HAP-1 (cell line): ENCODE measurements around the gene GMPR.
"Not testable (repeated sequence)": the region's sequence is repeated elsewhere in the genome, so short reads cannot be mapped to it uniquely, and the experiment has no call there.

Experiments
- DNase-seq, 2 experiments: peaks; one replicate each; pipeline ENCODE4 v3.0.0-alpha.2; 2016 to 2020; ENCODE audit warnings: low spot score in 2 of 2
- H3K27me3 ChIP-seq: fragments of 250-450 bp; sonication (Bioruptor Pico); 2 replicates; pipeline ENCODE4 v1.5.1; 2020; ENCODE audit warnings: low read depth, mild to moderate bottlenecking, moderate library complexity
- H3K36me3 ChIP-seq: fragments of 250-450 bp; sonication (Bioruptor Pico); replicated peaks from 2 replicates; pipeline ENCODE4 v1.5.1; 2020; ENCODE audit warnings: mild to moderate bottlenecking
- H3K4me1 ChIP-seq: fragments of 250-450 bp; sonication (Bioruptor Pico); 2 replicates; pipeline ENCODE4 v1.5.1; 2020; ENCODE audit warnings: mild to moderate bottlenecking
- H3K4me3 ChIP-seq: fragments of 250-450 bp; sonication (Bioruptor Pico); 2 replicates; pipeline ENCODE4 v1.5.1; 2020; ENCODE audit warnings: mild to moderate bottlenecking, moderate library complexity
- H3K9me3 ChIP-seq: fragments of 250-450 bp; sonication (Bioruptor Pico); 2 replicates; pipeline ENCODE4 v1.5.1; 2020; ENCODE audit warnings: mild to moderate bottlenecking, moderate library complexity
- in situ Hi-C: fragments of 300-500 bp; cut with MboI; formaldehyde crosslinking; loops from 3 replicates; pipeline ENCODE4 v1.14.3; 2020; ENCODE audit warnings: low sequenced_read_pairs, inconsistent platforms, mixed read lengths

Gene GMPR

DNA sequence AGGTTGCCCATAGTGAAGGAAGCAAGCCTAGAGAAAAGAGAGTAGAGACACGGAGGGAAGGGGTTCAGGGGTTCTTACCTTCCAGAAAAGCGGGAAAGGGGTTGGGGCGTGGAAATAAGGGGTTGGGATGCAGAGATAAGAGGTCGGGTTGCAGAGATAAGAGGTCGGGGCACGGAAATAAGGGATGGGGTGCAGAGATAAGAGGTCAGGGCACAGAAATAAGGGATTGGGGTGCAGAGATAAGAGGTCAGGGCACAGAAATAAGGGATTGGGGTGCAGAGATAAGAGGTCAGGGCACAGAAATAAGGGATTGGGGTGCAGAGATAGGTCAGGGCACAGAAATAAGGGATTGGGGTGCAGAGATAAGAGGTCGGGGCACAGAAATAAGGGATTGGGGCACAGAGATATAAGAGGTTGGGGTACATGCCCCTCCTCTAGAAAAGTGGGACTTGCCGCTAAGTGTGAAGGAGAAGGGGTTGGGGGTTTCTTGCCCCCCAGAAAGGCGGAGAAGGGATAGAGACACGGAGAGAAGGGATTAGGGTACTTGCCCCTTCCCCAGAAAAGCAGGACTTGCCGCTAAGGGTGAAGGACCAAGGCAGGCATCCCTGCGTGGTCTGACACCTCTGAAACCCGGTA lies 25.2 kb downstream of the GMPR start:
- in situ Hi-C loops, DNase-seq, H3K4me3 ChIP-seq, H3K9me3 ChIP-seq, H3K4me1 ChIP-seq, H3K36me3 ChIP-seq, H3K27me3 ChIP-seq: not testable (repeated sequence)

DNA sequence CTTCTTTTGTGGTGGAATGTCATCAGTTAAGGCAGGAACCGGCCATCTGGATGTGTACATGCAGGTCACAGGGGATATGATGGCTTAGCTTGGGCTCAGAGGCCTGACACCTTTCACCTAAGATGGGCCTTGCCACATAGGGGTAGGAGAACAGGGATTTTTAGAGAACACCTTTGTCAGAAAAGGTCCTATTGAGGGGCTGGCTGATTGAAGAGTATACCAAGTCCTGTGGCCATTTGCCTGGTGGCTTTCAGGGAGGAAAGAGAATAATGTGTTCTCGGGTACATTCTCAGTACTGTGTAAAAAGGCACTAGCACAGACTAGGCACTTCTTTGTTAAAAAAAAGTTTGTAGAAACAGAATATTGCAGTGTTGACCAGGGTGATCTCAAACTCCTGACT lies 26.4 kb downstream of the GMPR start:
- Histone ChIP-seq H3K4me3 (no peak overlapping the region), H3K4me1 (no peaks in the 10 kb centered on the region), H3K27me3 (no peaks in the 10 kb centered on the region), H3K36me3 (no peaks in the 10 kb centered on the region), H3K9me3 (no peaks in the 10 kb centered on the region)
- DNase-seq, result no peak
- in situ Hi-C loops, result no loop called here

DNA sequence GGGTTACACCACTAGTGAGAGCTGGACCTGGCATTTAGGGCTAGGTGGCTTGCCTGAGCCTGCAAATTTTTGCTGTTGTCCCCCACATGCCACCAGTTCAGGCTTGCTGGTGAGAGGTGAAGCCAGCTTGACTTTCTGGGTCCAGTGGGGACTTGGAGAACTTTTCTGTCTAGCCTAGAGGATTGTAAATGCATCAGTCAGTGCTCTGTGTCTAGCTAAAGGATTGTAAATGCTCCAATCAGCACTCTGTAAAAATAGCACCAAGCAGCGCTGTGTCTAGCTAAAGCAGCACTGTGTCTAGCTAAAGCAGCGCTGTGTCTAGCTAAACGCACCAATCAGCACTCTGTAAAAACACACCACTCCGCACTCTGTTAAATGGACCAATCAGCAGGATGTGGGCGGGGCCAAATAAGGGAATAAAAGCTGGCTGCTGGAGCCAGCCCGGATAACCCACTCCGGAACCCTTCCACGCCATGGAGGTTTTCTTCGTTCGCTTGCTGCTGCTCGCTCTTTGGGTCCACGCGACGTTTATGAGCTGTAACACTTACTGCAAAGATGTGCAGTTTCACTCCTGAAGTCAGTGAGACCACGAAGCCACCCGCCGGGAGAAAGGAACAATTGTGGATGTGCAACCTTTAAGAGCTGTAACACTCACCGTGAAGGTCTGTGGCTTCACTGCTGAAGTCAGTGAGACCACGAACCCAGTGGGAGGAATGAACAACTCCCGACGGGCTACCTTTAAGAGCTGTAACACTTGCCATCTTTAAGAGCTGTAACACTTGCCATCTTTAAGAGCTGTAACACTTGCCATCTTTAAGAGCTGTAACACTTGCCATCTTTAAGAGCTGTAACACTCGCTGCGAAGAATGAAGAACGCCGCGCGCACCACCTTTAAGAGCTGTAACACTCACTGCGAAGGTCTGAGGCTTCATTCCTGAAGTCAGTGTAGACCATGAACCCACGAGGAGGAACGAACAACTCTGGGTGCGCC lies 27.3 kb downstream of the GMPR start:
- no peak overlapping the region for H3K4me3 ChIP-seq
- H3K9me3 ChIP-seq, result no peaks in the 10 kb centered on the region
- H3K4me1 ChIP-seq, result no peaks in the 10 kb centered on the region
- no peaks in the 10 kb centered on the region for H3K27me3 ChIP-seq
- no peaks in the 10 kb centered on the region for H3K36me3 ChIP-seq
- DNase-seq, result no peak
- in situ Hi-C loops, result no loop called here

DNA sequence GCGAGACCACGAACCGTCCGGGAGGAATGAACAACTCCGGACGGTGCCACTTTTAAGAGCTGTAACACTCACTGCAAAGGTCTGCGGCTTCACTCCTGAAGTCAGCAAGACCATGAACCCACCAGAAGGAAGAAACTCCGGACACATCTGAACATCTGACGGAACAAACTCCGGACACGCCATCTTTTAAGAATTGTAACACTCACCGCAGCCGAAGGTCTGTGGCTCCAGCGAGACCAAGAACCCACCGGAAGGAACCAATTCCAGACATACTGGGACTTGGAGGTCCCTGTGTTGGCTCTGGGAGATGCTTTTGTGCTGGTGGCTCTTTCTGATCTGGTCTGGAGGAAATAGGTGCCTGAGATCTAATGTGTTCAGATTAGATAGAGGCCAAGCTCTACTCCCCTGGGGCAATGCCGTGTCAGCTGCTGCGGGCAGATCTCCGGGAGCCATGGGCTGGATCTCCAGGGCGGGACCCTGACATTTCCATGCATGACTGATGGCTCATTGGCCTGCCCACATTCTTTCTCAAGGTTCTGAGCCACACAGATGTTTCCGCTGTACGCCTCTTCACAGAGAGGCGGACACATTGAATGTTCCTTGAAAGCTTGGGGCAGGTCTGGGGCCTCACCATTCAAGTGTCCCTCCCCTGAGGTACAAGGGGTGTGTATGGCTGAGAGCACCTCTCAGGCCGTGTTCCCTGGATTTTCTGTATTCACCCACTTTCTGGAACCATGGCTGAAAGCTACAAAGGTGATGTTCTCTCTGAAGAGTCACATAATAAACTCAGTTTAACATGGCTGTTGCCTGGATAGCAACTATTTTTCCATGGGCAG lies 29.3 kb downstream of the GMPR start:
- Histone ChIP-seq H3K9me3 (no peaks in the 10 kb centered on the region), H3K4me3 (no peak overlapping the region), H3K36me3 (no peaks in the 10 kb centered on the region), H3K27me3 (no peaks in the 10 kb centered on the region), H3K4me1 (no peaks in the 10 kb centered on the region; the same call in 1 of the 2 replicates)
- in situ Hi-C loops, result no loop called here
- DNase-seq, result no peak

DNA sequence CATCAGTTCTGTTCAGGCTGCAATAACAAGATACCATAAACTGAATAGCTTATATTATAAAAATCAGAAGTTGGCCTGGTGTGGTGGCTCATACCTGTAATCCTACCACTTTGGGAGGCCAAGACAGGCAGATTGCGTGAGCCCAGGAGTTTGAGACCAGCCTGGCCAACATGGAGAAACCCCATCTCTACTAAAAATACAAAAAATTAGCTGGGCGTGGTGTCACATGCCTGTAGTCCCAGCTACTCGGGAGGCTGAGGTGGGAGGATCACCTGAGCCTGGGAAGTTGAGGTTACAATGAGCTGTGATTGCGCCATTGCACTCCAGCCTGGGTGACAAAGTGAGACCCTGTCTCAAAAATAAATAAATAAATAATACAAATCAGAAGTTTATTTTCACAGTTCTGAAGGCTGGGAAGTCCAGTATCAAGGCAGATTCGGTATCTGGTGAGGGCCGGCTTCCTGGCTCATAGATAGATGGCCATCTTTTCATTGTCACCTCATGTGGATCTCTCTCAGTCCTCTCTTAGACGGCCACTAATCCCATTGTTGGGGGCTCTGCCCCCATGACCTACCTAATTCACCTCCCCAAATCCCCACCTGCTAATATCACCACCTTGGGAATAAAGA lies 31.2 kb downstream of the GMPR start:
- H3K4me1 ChIP-seq, H3K27me3 ChIP-seq, DNase-seq, H3K9me3 ChIP-seq, H3K36me3 ChIP-seq, H3K4me3 ChIP-seq, in situ Hi-C loops: not testable (repeated sequence)

DNA sequence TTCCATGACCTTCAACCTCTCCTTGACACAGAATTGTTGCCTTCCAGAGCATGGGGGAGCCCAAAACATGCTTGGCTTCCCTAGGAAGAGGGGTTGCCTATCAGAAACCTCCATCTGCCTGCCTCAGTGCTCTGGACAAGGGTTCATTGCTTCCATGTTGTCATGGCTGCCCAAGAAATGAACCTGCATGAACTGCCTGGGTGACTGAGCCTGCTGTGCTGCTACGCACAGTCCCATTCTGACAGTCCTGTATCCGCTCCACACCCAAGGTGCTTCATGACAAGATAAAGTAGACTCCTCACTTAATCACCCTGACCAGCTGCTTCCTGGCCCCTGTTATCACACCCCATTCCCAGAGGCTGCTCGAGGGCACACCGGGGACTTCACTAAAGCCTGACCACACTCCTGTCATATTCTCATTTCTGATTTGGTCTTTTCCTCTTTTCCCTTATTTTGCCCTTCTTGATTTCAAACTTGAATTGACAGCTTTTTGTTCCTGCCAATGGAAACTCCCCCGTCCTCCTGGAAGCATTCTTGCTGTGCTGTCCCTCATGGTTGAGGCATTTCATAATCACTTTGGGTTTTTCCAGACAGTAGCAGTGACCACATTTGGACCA lies 31.9 kb downstream of the GMPR start:
- no peak for DNase-seq
- no peaks in the 10 kb centered on the region for H3K27me3 ChIP-seq
- no peak overlapping the region for H3K4me3 ChIP-seq
- peaks cover 6% of the 10 kb centered on the region for H3K4me1 ChIP-seq
- H3K9me3 ChIP-seq, result no peaks in the 10 kb centered on the region
- in situ Hi-C loops, result no loop called here
- H3K36me3 ChIP-seq, result no peaks in the 10 kb centered on the region

DNA sequence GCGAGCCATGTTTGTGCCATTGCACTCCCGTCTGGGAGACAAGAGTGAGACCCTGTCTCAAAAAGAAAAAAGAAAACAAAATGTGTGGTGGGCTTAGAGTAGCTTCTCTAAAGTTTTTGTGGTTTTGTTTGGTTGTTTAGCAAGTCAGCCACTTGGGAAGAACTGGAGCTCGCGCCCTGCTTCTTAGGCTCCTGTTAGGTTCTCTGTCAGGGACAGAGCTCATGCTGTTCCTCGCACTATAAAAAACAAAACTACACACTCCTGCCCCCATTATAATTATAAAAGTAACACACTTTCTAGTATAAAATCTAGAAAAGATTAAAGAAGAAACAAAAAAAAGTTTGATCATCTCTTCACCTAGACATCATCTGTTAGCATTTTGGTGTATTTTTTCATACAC lies 33.0 kb downstream of the GMPR start:
- no peak for DNase-seq
- no peaks in the 10 kb centered on the region for H3K9me3 ChIP-seq
- in situ Hi-C loops, result no loop called here
- peaks cover 6% of the 10 kb centered on the region for H3K4me1 ChIP-seq
- no peaks in the 10 kb centered on the region for H3K36me3 ChIP-seq
- no peaks in the 10 kb centered on the region for H3K27me3 ChIP-seq
- no peak overlapping the region for H3K4me3 ChIP-seq

- Histone ChIP-seq H3K9me3 (no peaks in the 10 kb centered on the region), H3K27me3 (no peaks in the 10 kb centered on the region), H3K4me1 (peaks cover 12% of the 10 kb centered on the region), H3K4me3 (no peak overlapping the region), H3K36me3 (no peaks in the 10 kb centered on the region)
- in situ Hi-C loops, result no loop called here
- no peak for DNase-seq
Observed at GRCh38 chr6:16272201-16272600, 33.8 kb downstream of the GMPR start.

DNA sequence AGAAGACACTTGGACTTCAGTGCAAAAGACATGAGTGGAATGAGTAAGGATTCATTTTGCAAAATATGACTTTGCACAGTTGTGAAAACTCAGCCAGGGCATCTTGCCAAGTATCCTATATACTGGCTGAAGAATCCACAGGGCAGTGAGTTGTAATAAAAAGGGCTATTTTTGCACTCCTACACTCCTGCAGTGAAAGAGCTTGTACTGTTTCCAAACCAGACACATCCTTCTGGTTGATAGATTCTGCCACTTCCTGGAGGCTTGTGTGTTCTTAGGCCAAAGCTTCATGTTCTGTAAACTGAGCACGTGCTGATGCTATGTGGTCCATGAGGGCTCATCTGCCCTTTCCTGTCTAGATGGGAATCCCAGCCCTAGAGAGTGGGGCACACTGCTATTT lies 34.9 kb downstream of the GMPR start:
- in situ Hi-C loops, result no loop called here
- H3K9me3 ChIP-seq, result no peaks in the 10 kb centered on the region
- peaks cover 21% of the 10 kb centered on the region for H3K4me1 ChIP-seq
- no peaks in the 10 kb centered on the region for H3K36me3 ChIP-seq
- DNase-seq, result peak in 1 of 2 experiments; percentile 29
- H3K27me3 ChIP-seq, result no peaks in the 10 kb centered on the region
- no peak overlapping the region for H3K4me3 ChIP-seq

GRCh38 chr6:16274483-16274882 lies 36.1 kb downstream of the GMPR start:
- DNase-seq, result no peak
- Histone ChIP-seq H3K9me3 (no peaks in the 10 kb centered on the region), H3K36me3 (no peaks in the 10 kb centered on the region), H3K4me1 (peaks cover 21% of the 10 kb centered on the region), H3K27me3 (no peaks in the 10 kb centered on the region), H3K4me3 (no peak overlapping the region)
- in situ Hi-C loops, result no loop called here

- no peaks in the 10 kb centered on the region for H3K27me3 ChIP-seq
- in situ Hi-C loops, result no loop called here
- no peak for DNase-seq
- no peaks in the 10 kb centered on the region for H3K36me3 ChIP-seq
- no peaks in the 10 kb centered on the region for H3K9me3 ChIP-seq
- H3K4me1 ChIP-seq, result peaks cover 21% of the 10 kb centered on the region
- no peak overlapping the region for H3K4me3 ChIP-seq
Observed at GRCh38 chr6:16274885-16275589, 36.6 kb downstream of the GMPR start.

DNA sequence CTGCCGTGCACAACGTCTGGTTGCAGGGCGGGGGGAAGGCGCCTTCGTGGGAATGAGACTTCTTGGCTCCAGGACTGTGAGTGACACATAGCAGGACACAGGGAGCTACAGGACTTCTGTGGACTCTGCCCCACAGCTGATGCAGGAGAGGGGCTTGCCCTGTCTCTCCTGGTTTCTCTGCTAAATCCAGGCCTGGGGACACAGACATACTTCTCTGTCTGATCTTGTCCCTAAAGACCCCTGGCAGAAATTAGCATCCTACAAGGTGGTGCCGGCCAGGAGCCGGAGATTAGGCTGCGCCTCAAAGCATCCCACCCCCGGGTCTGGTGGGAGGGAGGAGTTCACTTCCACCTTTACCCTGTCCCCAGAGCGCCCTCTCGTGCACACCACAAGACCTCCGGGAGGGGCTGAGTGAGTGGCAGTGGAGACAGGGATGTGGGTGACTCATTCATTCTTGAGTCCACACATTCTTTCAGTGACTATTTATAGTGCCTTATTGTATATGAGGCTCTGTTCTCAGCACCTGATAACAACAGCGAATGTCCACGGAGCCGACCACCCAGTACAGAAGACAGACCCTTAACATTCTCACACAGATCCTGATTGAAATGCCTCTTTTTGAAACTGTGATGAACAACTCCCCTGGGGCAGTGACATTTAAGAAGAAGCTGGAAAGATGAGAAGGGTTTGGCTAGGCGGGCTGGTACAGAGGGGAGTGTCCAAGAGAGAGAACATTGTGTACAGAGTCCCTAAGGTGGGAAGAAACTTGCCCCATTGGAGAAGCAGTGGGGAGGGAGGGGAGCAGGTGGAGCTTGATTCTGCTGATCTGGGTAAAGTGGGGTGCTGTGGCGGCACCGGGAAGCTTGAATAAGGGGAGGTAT lies 39.0 kb downstream of the GMPR start:
- no peaks in the 10 kb centered on the region for H3K36me3 ChIP-seq
- no peaks in the 10 kb centered on the region for H3K9me3 ChIP-seq
- peaks cover 21% of the 10 kb centered on the region for H3K4me1 ChIP-seq
- in situ Hi-C loops, result no loop called here
- no peaks in the 10 kb centered on the region for H3K27me3 ChIP-seq
- no peak overlapping the region for H3K4me3 ChIP-seq
- DNase-seq, result peak; percentile 80 to 87
